ENCODE measurements around the gene TTC38.

The TTC38 gene

DNA sequence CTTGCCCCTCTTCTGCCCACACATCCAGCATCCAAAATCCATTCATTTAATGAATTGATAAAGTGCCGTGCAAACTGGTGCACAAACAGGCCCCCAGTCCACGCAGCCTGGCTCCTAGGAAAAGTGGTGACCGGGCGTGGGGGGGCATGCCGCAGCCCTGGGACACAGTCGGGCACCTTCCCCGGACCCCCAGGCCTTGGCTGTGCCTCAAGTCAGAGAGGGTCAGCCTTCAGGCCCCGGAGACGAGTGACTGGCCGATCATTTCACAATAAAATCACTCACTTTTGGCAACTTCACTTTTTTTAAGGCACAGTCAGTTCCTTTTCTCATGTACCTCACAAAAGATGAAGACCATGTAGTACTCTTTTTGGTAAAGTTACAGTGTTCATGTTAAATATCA lies 25.7 kb upstream of the TTC38 start:
- TF ChIP-seq, protein P1, sequence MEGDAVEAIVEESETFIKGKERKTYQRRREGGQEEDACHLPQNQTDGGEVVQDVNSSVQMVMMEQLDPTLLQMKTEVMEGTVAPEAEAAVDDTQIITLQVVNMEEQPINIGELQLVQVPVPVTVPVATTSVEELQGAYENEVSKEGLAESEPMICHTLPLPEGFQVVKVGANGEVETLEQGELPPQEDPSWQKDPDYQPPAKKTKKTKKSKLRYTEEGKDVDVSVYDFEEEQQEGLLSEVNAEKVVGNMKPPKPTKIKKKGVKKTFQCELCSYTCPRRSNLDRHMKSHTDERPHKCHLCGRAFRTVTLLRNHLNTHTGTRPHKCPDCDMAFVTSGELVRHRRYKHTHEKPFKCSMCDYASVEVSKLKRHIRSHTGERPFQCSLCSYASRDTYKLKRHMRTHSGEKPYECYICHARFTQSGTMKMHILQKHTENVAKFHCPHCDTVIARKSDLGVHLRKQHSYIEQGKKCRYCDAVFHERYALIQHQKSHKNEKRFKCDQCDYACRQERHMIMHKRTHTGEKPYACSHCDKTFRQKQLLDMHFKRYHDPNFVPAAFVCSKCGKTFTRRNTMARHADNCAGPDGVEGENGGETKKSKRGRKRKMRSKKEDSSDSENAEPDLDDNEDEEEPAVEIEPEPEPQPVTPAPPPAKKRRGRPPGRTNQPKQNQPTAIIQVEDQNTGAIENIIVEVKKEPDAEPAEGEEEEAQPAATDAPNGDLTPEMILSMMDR (conservative IDR thresholded peaks at IDR 0.05; ENCODE audit: control insufficient read depth, insufficient read depth, low read depth, low read length), result no peak
- DNase-seq (ENCODE audit: low read depth), result no peak
- H3K4me3 ChIP-seq (ENCODE audit: control insufficient read depth, low read depth, low read length), result no peak overlapping the region

DNA sequence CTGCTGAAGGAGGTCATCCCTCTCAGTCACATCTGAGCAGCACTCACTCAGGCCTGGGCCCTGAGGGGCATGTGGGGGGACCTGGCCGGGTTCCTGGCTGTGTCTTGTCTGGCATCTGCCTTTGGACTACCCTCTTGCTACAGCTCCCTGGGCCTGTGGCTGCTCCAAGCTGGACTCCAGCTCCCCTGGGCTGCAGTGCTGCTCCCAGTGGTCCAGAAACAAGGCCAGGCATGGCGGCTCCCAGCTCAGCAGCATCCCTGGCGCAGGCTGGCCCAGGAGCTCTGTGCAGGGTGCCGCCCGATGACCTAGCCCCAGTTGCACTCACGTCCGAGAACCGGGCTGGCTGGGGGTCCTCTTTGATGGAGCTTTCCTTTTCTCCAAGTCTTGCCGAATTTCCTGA lies 23.0 kb upstream of the TTC38 start:
- DNase-seq (ENCODE audit: low read depth), result no peak
- H3K4me3 ChIP-seq (ENCODE audit: control insufficient read depth, low read depth, low read length), result no peak overlapping the region
- TF ChIP-seq, protein P1 (conservative IDR thresholded peaks at IDR 0.05; ENCODE audit: control insufficient read depth, insufficient read depth, low read depth, low read length), result no peak

DNA sequence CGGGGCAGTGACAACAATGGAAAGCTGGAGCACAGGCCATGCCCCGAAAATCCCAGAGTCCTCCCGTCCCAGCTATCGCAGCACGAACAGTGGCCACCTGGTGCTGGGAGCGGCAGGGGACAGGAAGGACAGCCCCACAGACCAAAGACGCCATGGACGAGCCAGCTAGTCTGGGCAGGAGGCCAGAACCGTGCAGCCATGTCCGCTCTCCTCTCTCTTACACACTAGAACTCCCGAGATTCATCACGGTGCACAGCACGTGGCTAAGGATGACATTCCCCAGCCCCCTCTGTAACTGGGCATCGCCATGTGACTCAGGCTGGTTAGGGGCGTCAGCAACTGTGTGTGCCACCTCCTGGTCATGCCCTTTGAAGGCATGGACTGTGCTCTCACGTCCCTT lies 22.3 kb upstream of the TTC38 start:
- no peak overlapping the region for H3K4me3 ChIP-seq (ENCODE audit: control insufficient read depth, low read depth, low read length)
- no peak for DNase-seq (ENCODE audit: low read depth)
- TF ChIP-seq, protein P1 (conservative IDR thresholded peaks at IDR 0.05; ENCODE audit: control insufficient read depth, insufficient read depth, low read depth, low read length), result no peak

DNA sequence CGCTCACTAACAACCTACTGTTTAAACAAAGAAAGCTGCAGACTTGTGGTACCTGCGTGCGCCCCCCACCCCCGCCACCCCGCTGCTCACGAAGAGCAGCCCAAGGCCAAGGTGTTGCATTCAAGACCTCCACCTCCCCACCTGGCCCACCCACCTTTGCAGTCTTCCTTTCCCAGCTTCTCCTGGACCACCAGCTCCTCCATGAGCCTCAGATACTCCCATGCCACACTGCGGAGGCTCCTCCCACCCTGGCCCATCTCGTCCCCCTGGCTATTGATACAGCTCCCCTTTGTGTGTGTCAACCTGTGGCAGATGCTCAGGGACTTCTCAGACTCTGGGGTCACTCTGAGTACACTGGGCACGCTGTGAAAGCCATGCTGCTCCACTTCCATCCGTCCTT lies 21.6 kb upstream of the TTC38 start:
- TF ChIP-seq, protein P1 (conservative IDR thresholded peaks at IDR 0.05; ENCODE audit: control insufficient read depth, insufficient read depth, low read depth, low read length), result no peak
- no peak for DNase-seq (ENCODE audit: low read depth)
- no peak overlapping the region for H3K4me3 ChIP-seq (ENCODE audit: control insufficient read depth, low read depth, low read length)

DNA sequence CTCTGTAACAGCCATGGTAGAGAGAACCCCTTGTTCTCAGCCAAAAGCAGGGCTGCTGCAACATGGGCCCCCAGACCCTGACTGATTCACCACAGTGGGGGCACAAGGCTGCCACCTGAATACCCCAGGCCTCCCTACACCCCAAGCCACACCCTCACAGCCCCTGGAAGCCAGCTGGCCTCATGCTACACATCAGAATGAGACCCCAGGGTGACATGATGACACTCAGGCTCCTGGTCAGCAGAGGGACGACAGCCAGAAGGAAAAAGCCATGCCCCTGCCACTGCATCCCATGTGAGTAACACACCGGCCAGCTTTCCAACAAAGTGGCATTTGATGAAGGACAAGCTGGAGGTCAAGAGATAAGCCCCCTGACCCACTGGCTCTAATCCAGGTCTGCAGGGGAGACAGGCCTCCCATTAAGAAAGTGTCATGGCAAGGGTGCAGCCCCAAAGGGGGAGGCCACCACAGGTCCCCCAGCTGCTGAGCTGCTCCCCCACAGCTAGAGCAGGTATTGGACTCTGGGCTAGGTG lies 20.3 kb upstream of the TTC38 start:
- DNase-seq (ENCODE audit: low read depth), result no peak
- TF ChIP-seq, protein P1 (conservative IDR thresholded peaks at IDR 0.05; ENCODE audit: control insufficient read depth, insufficient read depth, low read depth, low read length), result no peak
- no peak overlapping the region for H3K4me3 ChIP-seq (ENCODE audit: control insufficient read depth, low read depth, low read length)

DNA sequence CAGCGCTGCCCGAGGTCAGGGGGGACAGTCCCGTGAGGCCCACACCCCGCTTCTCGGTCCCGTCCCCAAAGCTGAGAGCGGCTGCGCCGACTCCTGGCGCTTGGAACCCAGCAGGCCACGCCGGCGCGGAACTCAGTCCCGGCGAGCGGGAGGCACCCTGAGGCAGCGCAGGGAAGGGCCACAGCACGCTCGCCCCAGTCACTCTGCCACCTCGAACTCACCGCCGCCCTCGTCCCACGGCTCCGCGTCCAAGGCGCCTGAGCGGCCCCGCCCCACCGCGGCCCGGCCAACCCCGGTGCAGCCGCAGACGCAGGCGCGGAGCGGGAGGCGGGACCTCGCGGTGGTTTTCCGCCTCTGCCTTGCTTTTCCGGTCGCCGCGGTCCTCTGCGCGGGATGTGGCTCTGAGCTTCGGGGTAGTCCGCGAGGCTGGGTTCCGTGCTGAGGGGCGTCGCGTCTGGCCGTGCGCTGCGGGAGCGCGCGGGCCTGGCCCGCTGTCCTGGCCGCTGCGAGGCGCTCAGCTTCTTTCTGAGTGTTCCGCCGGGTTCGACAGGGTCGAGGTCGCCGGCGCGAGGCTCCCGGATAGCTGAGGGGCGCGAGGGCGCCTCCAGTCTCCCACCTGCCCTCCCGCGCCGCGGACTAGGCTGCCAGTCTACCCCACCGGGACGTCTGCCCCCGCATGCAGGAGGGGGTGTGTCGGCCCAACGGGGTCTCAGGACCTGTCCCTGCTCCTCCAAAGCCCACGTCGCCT lies 17.6 kb upstream of the TTC38 start, which contains the start of gene CDPF1:
Gene CDPF1 (minus strand): TSS at position 259 of the 748 bp plus-strand sequence. CDS start 2,009 bp downstream, outside the sequence.
- TF ChIP-seq, protein P1 (conservative IDR thresholded peaks at IDR 0.05; ENCODE audit: control insufficient read depth, insufficient read depth, low read depth, low read length), result no peak
- peak; percentile 74 for DNase-seq (ENCODE audit: low read depth)
- peak within 1 kb of the TSS; percentile 75 for H3K4me3 ChIP-seq (ENCODE audit: control insufficient read depth, low read depth, low read length)
